Endometrial microvascular endothelial cells (primary cell): ENCODE measurements around the gene TALDO1. TPM values are rescaled to one million over a fixed set of nuclear protein-coding genes. Genes with fewer than 3 reads are reported as not detected.

ENCODE experiments used
- in situ Hi-C: cut with HindIII; loops from 2 replicates; pipeline ENCODE4 v1.10.0; 2017; ENCODE audit warnings: low sequenced_read_pairs, low pct_unique_long_range_greater_than_20kb; ENCODE audit errors: inconsistent ontology term
- total RNA-seq: library from RNA; depleted of rRNA; stranded (reverse); fragments of >200 nt; gene quantifications from one replicate; pipeline ENCODE4 v1.2.3, GENCODE V29; 2015; ENCODE audit errors: inconsistent ontology term

TALDO1 gene
- total RNA-seq, 1 donor from 2014 or later = 293 TPM

- in situ Hi-C loops = no loop called here
Measured at GRCh38 chr11:794013-794765, 46.9 kb downstream of the TALDO1 start.

GRCh38 chr11:794766-795633 is 47.7 kb downstream of the TALDO1 start:
- in situ Hi-C loops = no loop called here

DNA sequence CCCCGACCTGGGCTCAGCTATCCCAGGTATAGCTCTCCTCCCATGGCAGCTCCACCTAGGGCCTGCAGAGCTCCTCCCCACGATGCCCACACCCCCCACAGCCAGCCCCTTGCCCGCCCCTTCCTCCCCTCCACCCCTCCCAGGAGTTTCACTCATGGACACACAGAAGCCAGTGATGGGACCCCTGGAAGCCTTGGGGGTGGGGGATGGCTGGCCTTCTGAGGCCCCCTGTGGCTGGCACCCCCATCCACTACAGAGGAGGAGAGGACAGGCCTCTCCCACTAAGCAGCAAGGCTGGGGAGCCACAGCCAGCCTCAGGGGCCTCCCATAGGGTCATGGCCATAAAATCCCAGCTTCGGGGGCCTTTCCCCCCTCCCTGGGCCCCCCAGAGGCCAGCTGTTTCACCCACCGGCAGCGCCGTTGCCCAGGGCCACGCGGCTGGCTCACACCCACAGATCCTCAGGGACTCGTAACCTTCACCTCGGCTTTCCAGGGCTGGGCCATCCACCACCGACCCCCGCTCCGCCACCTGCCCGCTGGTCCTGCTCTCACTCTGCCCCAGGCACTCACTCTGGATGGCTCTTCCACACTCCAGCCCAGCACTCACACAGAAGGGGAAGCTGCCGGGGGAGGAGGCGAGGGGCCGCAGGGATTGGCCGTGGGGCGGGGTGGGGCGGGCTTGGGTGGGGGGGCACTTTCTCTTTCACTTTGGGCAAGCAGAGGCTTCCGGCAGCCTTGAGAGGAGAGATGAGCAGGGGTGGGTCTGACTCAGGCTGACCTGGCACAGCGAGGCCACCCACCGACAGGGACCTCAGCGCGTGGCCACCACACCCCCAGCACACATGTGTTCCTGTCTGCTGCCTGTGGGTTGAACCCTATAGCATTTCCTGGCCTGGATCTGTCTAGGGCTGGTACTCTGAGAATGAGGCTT is 48.6 kb downstream of the TALDO1 start:
- in situ Hi-C loops = no loop called here

- in situ Hi-C loops = no loop called here
Measured at GRCh38 chr11:796565-797295, 49.5 kb downstream of the TALDO1 start.

GRCh38 chr11:797296-798092 is 50.2 kb downstream of the TALDO1 start:
- in situ Hi-C loops = no loop called here

- in situ Hi-C loops = no loop called here
Measured at GRCh38 chr11:798093-798713, 50.9 kb downstream of the TALDO1 start, which contains the start of gene SLC25A22. SLC25A22 (minus strand) TSS chr11:798281; CDS start chr11:795006, 3,275 bp downstream.

- in situ Hi-C loops = no loop called here
Measured at GRCh38 chr11:799641-800316, 52.5 kb downstream of the TALDO1 start.

DNA sequence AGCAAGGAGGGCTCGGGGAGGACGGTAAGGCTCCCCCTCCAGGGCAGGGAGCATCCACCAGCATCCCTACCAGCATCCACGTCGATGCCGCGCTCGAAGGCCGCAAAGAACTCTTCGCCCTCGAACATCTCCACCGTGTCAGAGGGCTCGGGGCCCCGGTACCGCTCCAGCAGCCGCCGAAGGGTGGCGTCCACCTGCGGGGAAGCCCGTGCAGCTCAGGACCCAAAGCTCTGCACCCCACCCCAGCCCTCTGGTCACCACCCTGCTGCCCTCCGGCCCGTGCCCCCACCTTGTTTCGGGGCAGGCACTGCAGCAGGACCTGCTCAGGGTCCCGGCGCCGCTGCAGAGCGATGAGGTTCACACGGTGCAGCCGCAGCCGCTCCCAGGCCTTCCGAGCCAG is 53.2 kb downstream of the TALDO1 start:
- in situ Hi-C loops = no loop called here

GRCh38 chr11:801097-801780 is 54.0 kb downstream of the TALDO1 start:
- in situ Hi-C loops = no loop called here

DNA sequence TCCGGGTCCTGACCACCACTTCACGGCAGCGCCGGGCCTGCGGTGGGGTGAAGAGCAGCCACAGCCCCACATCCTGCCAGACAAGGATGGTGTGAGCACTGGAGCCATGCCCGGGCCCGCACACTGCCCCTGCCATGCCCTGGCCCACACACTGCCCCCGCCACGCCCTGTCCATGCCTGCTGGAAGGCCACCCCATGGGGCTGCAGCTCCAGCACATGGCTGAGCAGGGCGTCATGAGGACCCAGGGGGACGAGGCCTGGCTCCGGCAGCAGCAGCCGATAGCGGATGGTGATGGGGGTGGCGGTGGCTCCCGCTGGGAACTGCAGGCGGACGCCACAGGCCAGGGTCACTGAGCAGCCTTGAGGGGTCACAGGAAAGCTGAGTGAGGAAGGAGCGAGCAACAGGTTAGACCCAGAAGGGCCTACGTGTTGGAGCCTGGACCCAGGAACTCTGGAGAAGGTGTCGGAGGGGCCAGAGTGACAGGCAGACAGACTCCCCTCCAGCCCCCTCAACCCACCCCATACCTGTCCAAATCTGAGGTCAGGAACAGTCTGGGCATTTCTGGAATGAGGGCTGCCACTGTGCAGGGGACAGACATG is 54.9 kb downstream of the TALDO1 start:
- in situ Hi-C loops = no loop called here

DNA sequence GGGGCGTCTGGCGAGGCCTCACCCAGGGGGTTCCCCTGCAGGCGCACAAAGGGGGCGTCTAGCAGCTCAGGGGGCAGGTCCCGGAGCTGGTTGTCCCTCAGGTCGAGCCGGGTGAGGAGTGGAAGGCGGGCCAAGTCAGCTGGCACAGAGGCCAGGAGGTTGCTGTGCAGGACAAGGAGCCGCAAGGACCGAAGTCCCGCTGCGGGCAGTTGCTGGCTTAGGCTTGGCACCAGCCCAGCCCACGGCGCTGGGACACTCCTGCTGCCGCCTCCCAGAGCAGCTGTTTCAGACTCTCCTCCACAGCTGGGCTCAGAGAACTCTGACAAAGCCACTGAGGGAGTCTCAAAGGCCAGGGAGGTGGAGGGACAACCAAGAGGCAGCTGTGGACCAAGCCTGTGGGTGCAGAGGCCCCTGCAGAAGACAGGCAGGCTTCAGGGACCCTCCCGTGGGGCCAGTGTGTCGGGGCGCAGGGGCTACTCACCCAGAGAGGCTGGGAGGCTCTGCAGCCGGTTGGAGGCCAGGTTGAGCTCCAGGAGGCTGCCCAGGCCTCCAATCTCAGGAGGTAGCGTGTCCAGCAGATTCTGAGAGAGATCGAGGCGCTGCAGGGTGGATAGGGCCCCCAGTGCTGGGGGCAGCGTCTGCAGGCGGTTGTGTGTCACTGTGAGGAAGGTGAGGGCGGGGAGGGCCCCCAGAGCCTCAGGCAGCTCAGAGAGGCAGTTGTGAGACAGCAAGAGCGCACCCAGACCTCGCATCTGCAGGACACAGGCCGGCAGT is 55.6 kb downstream of the TALDO1 start:
- in situ Hi-C loops = no loop called here

GRCh38 chr11:803467-803742 is 56.1 kb downstream of the TALDO1 start:
- in situ Hi-C loops = no loop called here

- in situ Hi-C loops = no loop called here
Measured at GRCh38 chr11:803770-804598, 56.7 kb downstream of the TALDO1 start.

GRCh38 chr11:804599-804964 is 57.3 kb downstream of the TALDO1 start:
- in situ Hi-C loops = no loop called here
